Thymus (tissue), 11 donors: ENCODE data around the gene RTEL1. TPM values are rescaled to one million over a fixed set of nuclear protein-coding genes. Genes with fewer than 3 reads are reported as not detected.
"Not testable (repeated sequence)": the region's sequence is repeated elsewhere in the genome, so short reads cannot be mapped to it uniquely, and the experiment has no call there.

ENCODE experiments used
- DNase-seq, 9 donors: peaks; one replicate each; pipeline ENCODE4 v3.0.0-alpha.2; 2013; ENCODE audit warnings: low spot score in 9 of 9, low read depth in 6 of 9, missing footprints in 1 of 9
- H3K27ac ChIP-seq, 2 donors: one replicate each; pipeline ENCODE4 v1.5.1; 2013; ENCODE audit warnings: control low read depth in 1 of 2, low read depth in 1 of 2, low read length in 1 of 2, mild to moderate bottlenecking in 1 of 2, moderate library complexity in 1 of 2
- H3K27me3 ChIP-seq, 2 donors: one replicate each; pipeline ENCODE4 v1.5.1; 2013; ENCODE audit warnings: low read length in 1 of 2; ENCODE audit not compliant: control insufficient read depth in 2 of 2, insufficient read depth in 1 of 2
- H3K36me3 ChIP-seq, 2 donors: one replicate each; pipeline ENCODE4 v1.5.1; 2013; ENCODE audit warnings: low read length in 1 of 2, mild to moderate bottlenecking in 1 of 2, moderate library complexity in 1 of 2; ENCODE audit not compliant: control insufficient read depth in 2 of 2, insufficient read depth in 2 of 2
- H3K4me1 ChIP-seq, 2 donors: one replicate each; pipeline ENCODE4 v1.5.1; 2013; ENCODE audit warnings: low read length in 2 of 2; ENCODE audit not compliant: control insufficient read depth in 2 of 2, insufficient read depth in 2 of 2
- H3K4me3 ChIP-seq, 2 donors: one replicate each; pipeline ENCODE4 v1.5.1; 2013; ENCODE audit warnings: low read length in 2 of 2, control low read depth in 1 of 2, mild to moderate bottlenecking in 1 of 2
- H3K9me3 ChIP-seq, 2 donors: one replicate each; pipeline ENCODE4 v1.5.1; 2013; ENCODE audit warnings: low read length in 1 of 2, mild to moderate bottlenecking in 1 of 2; ENCODE audit not compliant: control insufficient read depth in 2 of 2, insufficient read depth in 1 of 2
- WGBS: extraction: QIAGEN DNeasy Blood & Tissue Kit; methylation state at CpG from one replicate; pipeline ENCODE4 v1.1.7; 2013; 5-methylcytosine and 5-hydroxymethylcytosine counted together
- polyA plus RNA-seq: library from polyadenylated mRNA; stranded (reverse); fragments of 200-250 nt; gene quantifications from one replicate; pipeline ENCODE4 v1.2.3, GENCODE V29; 2013
- total RNA-seq: library from RNA; stranded (reverse); fragments of 120-200 nt; gene quantifications from one replicate; pipeline ENCODE4 v1.2.4, GENCODE V29; 2013
- donor health status: healthy.

The RTEL1 gene
- total and polyA plus RNA-seq, 2 donors = 8.1 to 18.8 TPM

DNA sequence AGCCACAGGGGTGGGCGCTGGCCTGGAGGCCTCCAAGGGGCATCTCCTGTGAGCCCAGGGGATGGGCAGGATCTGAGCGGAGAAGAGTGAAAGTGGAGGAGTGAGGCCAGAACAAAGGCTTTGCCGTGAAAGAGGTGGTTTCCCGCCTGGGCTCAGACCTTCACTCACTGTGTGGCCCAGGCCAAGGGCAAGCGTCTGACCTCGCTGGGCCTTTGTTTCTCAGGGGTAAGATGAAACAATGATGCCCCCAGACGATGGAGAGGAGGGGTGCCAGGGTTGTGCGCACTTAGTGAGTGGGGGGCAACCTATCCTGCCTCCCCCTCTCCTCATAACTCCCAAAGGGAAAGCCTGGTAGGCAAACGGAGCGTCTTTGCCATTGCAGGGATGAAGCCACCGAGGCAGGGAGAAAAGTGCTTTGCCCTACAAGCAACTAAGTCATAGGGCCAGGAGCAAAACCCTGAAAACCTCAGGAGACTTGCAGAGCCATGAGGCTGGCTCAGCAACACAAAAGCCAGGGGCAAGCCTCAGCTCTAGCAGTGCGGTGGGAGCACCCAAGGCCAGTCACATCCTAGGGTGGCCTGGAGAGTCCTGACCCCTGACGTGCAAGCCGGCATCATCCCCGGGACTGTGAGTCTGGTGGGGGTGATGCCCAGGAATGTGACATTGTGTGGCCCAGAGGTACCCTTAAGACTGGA is 4.0 kb upstream of the RTEL1 start:
- peak overlapping the region; percentile 89 to 93 for H3K27ac ChIP-seq
- WGBS = 47% methylated on average over 15 of the region's 15 CpGs

DNA sequence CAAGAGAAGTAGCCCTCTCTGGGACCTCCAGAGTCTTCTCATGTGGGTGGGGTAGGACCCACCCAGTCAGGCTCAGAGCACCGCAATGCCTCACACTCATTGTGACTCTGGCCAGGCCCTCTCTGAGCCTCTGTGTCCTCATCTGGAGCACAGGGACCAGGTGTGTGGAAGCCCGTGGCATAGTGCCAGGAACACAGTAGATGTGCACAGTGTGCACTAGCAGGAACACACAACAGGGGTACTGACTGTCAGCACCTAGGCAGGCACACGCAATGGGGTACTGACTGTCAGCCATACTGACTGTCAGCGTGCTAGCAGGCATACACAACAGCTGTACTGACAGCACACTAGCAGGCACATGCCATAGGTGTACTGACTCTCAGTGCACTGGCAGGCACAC is 2.9 kb upstream of the RTEL1 start:
- Histone ChIP-seq H3K27ac (peak overlapping the region; percentile 80 to 89), H3K4me1 (peaks cover 36 to 57% of the 10 kb centered on the region in 2 donors), H3K9me3 (peaks cover 0 to 5% of the 10 kb centered on the region in 2 donors), H3K36me3 (no peaks in the 10 kb centered on the region), H3K27me3 (peaks cover 0 to 8% of the 10 kb centered on the region in 2 donors), H3K4me3 (no peak overlapping the region)
- WGBS = 70% methylated on average over 4 of the region's 4 CpGs
- peak in 1 of 9 donors; percentile 24 for DNase-seq

More for the DNA sequence above, 4.0 kb upstream of the RTEL1 start:
- peaks cover 0 to 5% of the 10 kb centered on the region in 2 donors for H3K9me3 ChIP-seq
- peaks cover 32 to 53% of the 10 kb centered on the region in 2 donors for H3K4me1 ChIP-seq
- peak overlapping the region; percentile 78 to 98 for H3K4me3 ChIP-seq
- DNase-seq = peak in 1 of 9 donors; percentile 37
- peaks cover 0 to 3% of the 10 kb centered on the region in 2 donors for H3K36me3 ChIP-seq
- peaks cover 0 to 8% of the 10 kb centered on the region in 2 donors for H3K27me3 ChIP-seq

DNA sequence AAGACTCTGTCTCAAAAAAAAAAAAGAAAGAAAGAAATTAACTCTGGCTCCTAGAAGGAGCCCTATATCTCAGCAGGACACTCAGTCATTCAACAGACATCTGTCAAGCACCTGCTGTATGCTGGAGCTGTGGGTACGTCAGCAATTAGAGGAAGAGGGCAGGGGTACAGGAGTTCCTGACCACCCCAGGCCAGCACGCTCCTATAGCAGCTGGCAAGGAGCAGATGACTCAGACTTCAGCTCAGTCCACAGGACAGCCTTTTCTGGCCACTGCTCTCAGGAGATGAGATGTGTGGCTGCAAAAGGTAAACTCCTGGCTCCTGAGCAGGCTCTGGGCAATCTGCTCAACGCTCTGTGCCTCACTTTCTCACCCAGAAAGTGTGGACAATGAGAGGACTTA is 1.7 kb upstream of the RTEL1 start:
- 95% methylated on average over 3 of the region's 3 CpGs for WGBS
- H3K27me3 ChIP-seq = peaks cover 0 to 8% of the 10 kb centered on the region in 2 donors
- peaks cover 36 to 55% of the 10 kb centered on the region in 2 donors for H3K4me1 ChIP-seq
- H3K9me3 ChIP-seq = peaks cover 0 to 5% of the 10 kb centered on the region in 2 donors
- no peak overlapping the region for H3K4me3 ChIP-seq
- H3K27ac ChIP-seq = no peak overlapping the region
- no peak for DNase-seq
- peaks cover 8 to 10% of the 10 kb centered on the region in 2 donors for H3K36me3 ChIP-seq

DNA sequence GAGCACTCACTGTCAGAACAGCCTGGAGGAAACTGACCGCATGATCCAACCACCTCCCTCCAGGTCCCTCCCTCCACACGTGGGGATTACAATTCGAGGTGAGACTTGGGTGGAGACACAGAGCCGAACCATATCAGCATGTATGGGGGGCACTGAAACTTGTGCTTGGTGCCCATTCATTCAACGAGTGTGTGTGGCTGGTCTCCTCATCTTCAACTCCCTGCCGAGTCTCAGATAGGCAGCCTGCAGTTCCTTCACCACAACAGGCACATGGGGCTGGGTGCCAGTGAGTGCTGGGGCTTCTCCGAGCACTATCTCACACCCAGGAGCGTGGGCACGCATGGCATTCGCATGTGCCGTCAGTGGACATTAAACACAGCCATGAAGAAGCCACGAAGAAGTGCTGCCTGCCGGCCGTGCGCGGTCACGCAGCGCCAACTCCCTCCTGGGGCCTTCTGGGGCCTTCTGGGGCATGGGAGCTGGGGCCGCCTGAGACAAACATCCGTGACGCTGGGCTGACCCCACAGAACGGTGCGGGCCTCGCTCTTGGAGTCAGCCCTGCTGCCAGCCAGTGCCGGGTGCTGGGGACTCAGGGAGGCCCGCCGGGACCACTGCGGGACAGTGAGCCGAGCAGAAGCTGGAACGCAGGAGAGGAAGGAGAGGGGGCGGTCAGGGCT is 714 bp upstream of the RTEL1 start:
- Histone ChIP-seq H3K36me3 (peaks cover 10 to 19% of the 10 kb centered on the region in 2 donors), H3K27me3 (peaks cover 0 to 2% of the 10 kb centered on the region in 2 donors), H3K4me1 (peaks cover 28 to 47% of the 10 kb centered on the region in 2 donors), H3K4me3 (peak overlapping the region; percentile 88 to 95), H3K27ac (peak overlapping the region; percentile 73 to 84), H3K9me3 (peaks cover 0 to 5% of the 10 kb centered on the region in 2 donors)
- peak in 1 of 9 donors; percentile 14 for DNase-seq
- WGBS = 63% methylated on average over 31 of the region's 31 CpGs

DNA sequence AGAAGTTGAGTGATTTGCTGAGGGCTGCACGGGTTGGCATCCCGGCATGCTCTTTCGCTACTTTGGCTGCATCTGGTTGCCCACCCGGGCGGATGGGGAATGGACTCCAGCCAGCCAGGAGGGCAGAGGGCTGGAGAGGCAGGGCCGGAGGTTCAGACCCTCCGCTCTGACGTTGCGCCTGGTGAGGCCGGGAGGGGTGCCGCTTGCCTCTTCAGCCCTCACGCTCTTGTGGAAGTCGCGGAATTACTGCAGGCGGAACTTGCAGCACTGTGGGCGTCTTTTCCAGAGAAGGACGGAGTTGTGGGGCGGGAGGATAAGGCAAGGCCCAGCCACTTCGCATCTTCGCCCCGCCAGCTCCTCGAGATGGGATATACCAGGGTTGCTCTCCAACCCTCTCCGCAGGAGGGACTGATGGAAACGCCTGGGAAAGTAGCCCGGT is 656 bp downstream of the RTEL1 start:
- Histone ChIP-seq H3K36me3 (peaks cover 21 to 33% of the 10 kb centered on the region in 2 donors), H3K4me1 (peaks cover 28 to 45% of the 10 kb centered on the region in 2 donors), H3K9me3 (peaks cover 0 to 5% of the 10 kb centered on the region in 2 donors), H3K27ac (peak overlapping the region; percentile 73 to 84), H3K4me3 (peak overlapping the region; percentile 88 to 95), H3K27me3 (no peaks in the 10 kb centered on the region)
- no peak for DNase-seq
- 5% methylated on average over 25 of the region's 25 CpGs for WGBS

DNA sequence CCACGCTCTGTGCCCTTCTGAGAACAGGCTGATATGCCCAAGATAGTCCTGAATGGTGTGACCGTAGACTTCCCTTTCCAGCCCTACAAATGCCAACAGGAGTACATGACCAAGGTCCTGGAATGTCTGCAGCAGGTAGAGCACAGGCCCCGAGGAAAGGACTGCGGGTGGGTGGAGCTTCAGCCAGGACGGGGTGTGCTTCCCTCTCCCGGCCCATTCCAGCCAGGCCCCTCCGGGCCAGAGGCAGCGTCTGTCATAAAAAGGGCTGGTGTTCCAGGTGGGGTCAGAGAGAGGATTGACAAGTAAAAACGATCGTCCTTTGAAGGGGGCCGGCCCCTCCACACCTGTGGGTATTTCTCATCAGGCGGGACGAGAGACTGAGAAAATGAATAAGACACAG is 1.3 kb downstream of the RTEL1 start:
- Histone ChIP-seq H3K27ac (no peak overlapping the region), H3K4me1 (peaks cover 25 to 39% of the 10 kb centered on the region in 2 donors), H3K9me3 (peaks cover 0 to 2% of the 10 kb centered on the region in 2 donors), H3K36me3 (peaks cover 25 to 34% of the 10 kb centered on the region in 2 donors), H3K27me3 (no peaks in the 10 kb centered on the region), H3K4me3 (peak overlapping the region; percentile 88 to 95)
- no peak for DNase-seq
- 89% methylated on average over 13 of the region's 13 CpGs for WGBS

DNA sequence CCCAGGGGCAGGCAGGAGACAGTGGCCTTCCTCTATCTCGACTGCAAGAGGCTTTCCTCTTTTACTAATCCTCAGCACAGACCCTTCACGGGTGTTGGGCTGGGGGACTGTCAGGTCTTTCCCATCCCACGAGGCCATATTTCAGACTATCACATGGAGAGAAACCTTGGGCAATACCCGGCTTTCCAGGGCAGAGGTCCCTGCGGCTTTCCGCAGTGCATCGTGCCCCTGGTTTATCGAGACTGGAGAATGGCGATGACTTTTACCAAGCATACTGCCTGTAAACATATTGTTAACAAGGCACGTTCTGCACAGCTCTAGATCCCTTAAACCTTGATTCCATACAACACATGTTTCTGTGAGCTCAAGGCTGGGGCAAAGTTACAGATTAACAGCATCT is 2.1 kb downstream of the RTEL1 start:
- DNase-seq, H3K9me3 ChIP-seq, H3K4me3 ChIP-seq, H3K27me3 ChIP-seq, H3K27ac ChIP-seq: not testable (repeated sequence)
- 97% methylated on average over 10 of the region's 10 CpGs for WGBS
- Histone ChIP-seq H3K36me3 (peaks cover 28 to 35% of the 10 kb centered on the region in 2 donors), H3K4me1 (peaks cover 17 to 31% of the 10 kb centered on the region in 2 donors)

DNA sequence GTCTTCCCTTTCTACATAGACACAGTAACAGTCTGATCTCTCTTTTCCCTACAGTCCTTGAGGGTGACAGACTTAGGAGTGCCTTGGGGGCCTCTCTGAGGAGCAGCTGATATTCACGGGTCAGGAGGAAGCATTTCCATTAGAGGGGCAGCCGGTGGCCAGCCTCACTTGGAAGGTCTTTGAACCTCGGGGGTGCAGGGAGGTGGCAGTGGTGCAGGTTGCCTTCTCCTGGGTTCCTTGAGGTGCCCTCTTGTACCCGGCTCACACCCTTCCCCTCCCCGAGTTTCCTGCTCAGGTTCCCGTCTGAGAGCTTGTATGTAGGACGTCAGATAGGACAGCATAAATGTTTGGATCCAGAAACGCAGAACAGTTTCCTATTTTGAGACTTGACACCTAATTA is 2.5 kb downstream of the RTEL1 start:
- Histone ChIP-seq H3K4me1 (peaks cover 15 to 26% of the 10 kb centered on the region in 2 donors), H3K27me3 (no peaks in the 10 kb centered on the region), H3K27ac (no peak overlapping the region), H3K36me3 (peaks cover 31 to 39% of the 10 kb centered on the region in 2 donors), H3K9me3 (no peaks in the 10 kb centered on the region), H3K4me3 (no peak overlapping the region)
- WGBS = 96% methylated on average over 8 of the region's 8 CpGs
- DNase-seq = no peak

DNA sequence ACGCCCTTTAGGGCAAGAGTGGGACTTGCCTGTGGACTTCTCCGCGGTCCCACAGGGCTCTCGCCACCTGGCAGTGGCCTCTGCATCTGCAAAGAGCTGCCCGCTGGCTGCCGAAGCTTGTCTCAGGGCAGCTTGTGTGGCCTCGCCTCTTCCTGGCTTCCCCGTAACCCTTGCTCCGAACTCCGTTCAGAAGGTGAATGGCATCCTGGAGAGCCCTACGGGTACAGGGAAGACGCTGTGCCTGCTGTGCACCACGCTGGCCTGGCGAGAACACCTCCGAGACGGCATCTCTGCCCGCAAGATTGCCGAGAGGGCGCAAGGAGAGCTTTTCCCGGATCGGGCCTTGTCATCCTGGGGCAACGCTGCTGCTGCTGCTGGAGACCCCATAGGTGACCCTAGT is 3.0 kb downstream of the RTEL1 start:
- peaks cover 15 to 21% of the 10 kb centered on the region in 2 donors for H3K4me1 ChIP-seq
- DNase-seq = no peak
- WGBS = 98% methylated on average over 22 of the region's 22 CpGs
- no peaks in the 10 kb centered on the region for H3K9me3 ChIP-seq
- no peak overlapping the region for H3K27ac ChIP-seq
- H3K27me3 ChIP-seq = no peaks in the 10 kb centered on the region
- H3K36me3 ChIP-seq = peaks cover 32 to 44% of the 10 kb centered on the region in 2 donors
- no peak overlapping the region for H3K4me3 ChIP-seq
